Medulla oblongata (tissue), 1 donor: ENCODE measurements around the gene VAX1.
"Not testable (repeated sequence)": the region's sequence is repeated elsewhere in the genome, so short reads cannot be mapped to it uniquely, and the experiment has no call there.

ENCODE experiments used
- DNase-seq: peaks from one replicate; pipeline ENCODE4 v3.0.0-alpha.2; 2015; ENCODE audit errors: extremely low spot score

VAX1 gene

DNA sequence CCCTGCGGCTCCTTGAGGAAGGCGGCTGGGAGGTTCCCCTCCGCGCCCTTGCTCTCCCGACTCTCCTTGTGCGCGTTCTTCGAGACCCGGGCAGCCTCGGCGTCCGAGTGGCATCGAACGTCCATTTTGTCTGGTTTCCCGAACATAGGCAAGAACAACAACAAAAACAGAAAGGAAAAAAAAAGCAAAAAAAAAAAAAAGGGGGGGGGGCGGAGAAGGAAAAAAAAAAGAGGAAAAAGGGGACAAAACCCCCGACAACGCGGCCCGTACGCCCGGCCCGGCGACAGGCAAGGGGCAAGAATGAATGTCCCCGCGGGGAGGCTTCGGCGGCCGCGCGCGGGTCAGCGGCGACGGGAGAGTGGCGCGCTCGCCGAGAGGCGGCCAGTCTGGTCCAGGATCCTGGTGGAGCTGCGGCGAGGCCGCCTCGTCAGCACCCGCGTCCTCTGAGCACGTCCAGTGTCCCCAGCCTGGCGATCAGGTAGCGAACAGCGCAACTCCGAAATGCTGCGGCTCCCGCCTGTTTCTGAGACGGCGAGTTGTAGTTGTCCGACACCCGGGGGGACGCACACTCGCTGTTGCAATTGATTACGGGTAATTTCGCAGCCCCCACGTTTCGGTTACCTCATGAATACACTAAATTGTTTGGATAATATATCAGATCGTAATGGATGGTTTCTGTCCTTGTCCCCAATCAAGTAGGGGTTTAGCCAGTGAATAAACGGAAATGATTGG is at the start of gene VAX1:
Gene VAX1 (minus strand): TSS at position 360 of the 732 bp plus-strand sequence. CDS start 214 bp downstream, at position 146.
- no peak for DNase-seq

DNA sequence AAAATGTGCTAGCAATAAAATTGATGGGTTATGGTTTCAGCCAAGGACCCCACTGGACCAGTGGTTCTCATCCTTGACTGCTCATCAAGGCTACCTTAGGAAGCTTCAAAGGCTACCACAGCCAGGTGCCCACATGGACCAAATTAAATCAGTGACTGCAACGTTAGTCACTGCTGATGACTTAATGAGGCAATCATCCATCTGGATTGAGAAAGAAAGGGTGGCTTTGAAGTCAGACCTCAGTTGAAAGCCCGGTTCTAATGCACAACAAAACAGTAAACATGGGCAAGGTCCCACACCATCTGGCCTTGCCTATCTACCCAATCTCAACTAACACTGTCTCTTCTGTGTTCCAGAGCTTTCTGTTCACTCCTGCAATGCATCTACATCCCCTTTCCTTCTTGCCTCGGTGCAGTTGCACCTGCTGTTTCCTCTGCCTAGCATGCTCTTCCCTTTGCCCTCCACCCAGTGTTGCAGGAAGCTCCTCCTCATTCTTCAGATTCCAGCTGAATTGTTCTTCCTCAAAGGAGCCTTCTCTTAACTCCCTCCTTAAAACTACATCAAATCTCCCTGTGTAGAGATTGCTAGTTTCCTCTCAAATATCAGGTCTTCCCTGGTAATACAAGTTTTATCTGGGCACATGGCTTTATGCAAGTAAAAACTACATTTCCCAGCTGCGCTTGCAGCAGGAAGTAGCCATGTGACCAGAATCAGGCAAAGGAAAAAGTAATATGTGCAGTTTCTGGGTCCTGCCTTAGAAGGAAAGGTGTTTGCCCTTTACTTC is 49.0 kb upstream of the VAX1 start:
- DNase-seq: no peak

- not testable (repeated sequence) for DNase-seq
Observed at GRCh38 chr10:117185817-117186216, 47.7 kb upstream of the VAX1 start.

GRCh38 chr10:117184821-117185220 is 46.8 kb upstream of the VAX1 start:
- no peak for DNase-seq

DNA sequence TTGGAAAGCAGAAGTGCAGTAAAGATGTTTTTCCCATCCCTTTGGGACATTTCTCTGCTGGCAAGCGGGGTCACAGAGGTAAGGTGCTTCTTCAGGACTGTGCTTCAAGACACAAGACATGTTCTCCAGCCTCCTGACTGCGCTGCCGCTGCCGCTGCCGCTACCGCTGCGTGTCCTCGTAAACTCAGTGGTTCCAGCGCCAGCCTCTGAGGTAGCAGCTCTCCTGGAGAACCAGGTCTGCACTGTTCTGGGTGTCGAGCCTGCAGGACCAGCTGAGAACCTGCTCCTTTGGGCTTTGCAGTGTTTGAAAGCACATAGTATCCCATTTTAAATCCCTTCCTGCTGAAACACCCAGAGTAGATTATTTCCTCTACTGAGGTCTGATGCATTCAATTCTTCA is 46.2 kb upstream of the VAX1 start:
- DNase-seq: no peak

DNA sequence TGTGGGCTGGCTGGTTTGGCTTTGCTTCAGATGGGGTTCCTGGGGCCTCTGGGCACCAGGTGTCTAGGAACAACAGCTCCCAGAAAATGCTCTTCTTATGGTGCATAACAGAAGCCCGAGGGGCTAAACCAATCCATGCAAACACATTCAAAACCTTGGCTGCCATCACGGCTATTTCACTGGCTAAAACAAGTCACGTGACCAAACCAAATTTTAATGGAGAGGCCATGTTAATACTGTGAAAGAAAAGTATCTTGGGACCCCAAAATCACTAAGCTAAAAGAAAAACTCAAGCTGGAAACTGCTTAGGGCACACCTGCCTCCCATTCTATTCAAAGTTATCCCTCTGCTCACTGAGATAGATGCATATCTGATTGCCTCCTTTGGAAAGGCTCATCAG is 40.1 kb upstream of the VAX1 start:
- DNase-seq: no peak

GRCh38 chr10:117175901-117176534 is 37.9 kb upstream of the VAX1 start:
- DNase-seq: peak; percentile 91

DNA sequence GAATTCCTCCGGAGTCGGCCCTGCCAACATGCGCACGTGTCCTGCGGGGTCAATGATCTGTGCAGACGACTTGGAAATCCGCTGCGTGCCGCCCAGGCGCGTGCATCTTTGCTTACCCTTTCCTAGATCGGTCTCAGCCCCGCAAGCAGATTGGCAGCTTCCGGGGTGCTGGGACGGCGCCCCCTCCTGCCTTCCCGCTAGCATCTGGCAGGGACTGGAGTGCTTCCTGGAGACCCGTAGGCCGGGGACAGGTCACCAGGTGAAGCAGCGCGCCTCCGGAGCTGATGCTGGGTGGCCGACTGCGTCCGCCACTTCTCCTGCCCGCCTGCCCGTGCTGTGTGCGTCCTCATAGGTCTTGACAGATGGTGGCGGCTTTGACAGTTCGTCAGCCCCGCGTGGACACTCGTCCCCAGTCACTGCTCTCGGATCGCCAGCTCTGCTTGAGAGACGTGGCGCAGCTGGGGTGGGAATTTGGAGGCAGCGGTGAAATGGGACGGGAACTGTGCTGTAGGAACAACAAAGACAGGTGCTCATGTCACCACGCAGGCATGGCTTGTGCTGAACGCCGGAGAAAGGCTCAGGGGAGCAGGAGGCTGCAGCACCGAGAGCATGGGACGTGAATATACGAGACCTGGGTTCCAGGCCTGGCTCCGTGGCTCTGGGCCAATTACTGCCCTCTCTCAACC is 37.3 kb upstream of the VAX1 start:
- no peak for DNase-seq

DNA sequence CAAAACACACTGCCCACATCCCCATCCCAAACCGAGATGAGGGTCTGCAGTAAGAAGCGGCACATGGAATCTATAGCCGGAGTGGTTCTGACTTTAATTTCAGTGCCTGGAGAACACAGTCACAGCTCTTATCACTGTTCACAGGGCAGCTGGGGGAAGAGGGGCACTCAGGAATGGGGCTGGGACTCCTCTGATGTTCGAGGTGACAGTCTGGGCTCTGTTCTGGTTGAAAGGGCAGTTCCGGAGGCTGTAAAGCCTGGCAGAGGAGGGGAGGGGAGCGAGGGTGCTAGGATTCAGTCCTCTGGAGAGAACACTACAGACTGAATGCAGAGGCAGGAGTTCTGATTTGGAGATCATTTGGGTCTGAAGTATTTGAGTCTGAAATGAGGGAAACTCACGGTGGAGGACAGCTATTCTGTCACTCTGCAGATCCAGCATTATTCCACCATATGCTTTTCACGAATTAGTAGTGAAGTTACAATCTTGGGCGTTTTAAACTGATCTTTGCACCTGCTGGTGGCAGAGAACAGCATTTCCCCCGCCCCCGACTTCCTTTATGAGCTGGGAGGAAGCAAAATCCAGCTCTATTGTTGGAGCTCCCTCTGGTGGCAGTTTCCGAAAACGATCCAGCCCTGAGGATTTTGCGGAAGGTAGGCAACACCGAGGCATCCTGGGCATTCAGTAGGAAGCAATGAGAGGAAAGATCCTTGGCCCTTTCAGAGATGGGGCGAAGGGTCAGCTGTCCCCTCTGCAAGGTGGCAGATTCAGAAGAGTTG is 36.6 kb upstream of the VAX1 start:
- DNase-seq: peak; percentile 92

DNA sequence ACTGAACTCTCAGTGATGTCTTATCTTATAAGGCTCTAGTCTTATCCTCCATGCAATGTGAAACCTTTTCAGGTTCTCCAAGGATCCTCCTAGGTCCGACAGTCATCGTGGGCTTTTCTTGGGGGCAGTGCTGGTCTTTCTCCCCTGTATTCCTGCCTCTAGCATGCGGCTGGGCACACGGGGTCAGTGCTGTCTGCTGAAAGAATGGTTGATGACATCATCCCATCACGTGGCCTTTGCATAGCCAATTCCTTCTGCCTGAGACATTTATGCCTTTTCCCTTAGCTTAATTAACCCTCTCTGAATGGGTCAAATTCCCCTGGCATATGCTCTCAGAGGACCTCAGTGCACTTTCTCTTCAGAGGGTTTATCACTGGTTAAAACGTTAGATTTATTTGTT is 32.2 kb upstream of the VAX1 start:
- no peak for DNase-seq

DNA sequence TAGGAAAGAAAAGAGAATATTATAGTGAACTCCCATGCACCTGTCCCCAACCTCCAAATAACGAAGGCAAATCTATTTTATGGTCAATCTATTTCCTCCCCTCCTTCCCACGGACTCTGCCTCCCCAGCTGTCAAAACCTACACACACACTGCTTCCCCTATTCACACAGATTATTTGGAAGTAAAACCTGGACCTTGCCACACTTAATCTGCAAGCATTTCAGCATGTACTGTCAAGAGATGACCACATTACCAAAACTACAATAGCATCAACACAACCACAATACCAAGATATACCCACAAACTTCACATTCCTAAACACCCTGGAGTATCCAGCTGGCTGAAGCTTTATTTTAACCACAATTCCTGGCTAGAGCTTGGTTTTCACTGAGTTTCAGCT is 31.4 kb upstream of the VAX1 start:
- DNase-seq: no peak

DNA sequence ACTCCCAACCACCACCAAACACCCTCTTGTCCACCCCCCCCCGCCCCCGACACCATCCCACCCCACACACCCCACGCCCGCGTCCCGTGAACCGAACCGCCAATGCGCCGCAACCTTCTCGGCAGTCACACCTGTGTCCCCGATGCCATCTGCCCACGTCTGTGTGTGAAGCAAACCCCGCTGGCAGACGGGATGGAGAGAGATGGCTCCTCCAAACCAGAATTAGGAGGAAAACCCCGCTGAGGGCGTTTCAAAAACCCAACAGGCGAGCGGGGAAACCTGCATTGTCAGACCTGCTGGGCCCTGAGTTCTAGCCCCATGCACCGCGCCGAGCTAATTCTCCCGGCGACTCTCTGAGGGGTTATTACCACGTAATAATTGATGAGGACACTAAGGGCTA is 30.7 kb upstream of the VAX1 start:
- no peak for DNase-seq

DNA sequence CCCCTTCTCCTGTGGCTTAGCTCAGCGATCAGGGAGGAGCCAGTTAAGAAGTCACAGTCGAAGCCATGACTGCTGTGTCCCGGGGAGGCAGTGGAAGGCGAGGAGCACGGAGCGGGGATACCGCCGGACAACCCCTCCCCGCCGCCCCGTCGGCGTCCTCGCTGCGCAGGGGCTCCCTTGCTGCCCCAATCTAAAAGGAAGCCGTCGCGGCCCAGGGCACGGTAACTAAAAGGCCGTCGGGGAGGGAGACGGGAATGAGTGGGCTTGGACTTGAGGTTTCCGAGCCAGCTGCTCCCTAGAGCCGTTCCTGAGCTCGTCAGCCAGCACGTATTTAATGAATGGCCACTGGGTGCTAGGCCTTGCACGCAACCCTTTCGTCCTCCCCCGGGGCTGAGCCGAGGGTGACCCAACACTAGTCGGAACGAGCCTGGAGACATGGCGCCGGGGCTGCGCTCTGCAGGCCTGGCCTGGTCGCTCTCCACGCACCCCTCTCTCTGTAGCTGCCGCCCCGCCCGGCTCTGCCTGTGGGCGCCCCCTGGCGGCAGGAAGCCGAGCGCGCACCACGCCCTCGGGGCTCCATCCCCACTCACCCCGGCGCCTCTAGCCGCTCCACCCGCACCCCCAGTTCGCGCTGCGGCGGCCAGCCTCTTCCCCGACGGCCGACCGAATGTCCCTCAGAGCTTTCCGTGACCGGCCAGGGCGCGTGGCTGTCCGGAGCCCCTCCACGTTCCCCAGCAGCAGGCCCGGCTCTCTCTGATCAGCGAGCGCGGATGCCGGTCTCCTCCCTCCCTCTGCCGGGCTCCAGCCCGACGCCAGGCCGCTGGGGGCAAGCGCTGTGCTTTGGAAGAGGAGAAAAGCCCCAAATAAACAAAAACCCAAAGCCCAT is 30.0 kb upstream of the VAX1 start:
- peak; percentile 63 for DNase-seq

DNA sequence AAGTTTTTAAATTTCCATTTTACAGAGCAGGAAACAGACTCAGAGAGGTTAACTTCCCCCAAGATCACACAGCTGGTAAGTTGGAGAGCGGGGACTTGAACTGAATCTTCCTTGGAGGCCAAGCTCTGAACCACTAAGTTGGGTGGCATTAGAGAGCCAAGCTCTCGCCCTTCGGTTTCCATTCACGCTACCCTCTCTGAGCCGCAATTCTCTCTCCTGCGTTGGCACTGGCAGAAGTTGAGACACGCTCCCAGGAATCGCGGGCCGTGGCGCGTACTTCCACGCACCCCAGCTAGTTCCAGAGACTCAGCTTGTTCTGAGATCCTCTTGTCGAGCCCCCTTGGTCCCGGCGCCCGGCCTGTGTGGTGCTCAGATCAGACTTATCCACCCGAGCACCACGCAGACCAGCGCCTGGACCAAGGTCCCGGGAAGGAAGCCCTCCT is 29.3 kb upstream of the VAX1 start:
- DNase-seq: no peak

- no peak for DNase-seq
Observed at GRCh38 chr10:117166418-117167345, 28.6 kb upstream of the VAX1 start.

GRCh38 chr10:117165538-117166417 is 27.7 kb upstream of the VAX1 start:
- peak; percentile 61 for DNase-seq

- no peak for DNase-seq
Observed at GRCh38 chr10:117164592-117165537, 26.8 kb upstream of the VAX1 start.
